Measurements from ENCODE around the gene GADD45B.

GRCh38 chr19:2495130-2495641 is 19.3 kb downstream of the GADD45B start:
- no peak for TF ChIP-seq CTCF (IDR thresholded peaks at IDR 0.05)
- TF ChIP-seq POLR2A (IDR thresholded peaks at IDR 0.05): no peak
